ENCODE measurements around the gene C2orf80. TPM values are rescaled to one million over a fixed set of nuclear protein-coding genes. Genes with fewer than 3 reads are reported as not detected.
"Not testable (repeated sequence)": the region's sequence is repeated elsewhere in the genome, so short reads cannot be mapped to it uniquely, and the experiment has no call there.

The C2orf80 gene
- total and polyA plus RNA-seq, 8 donors, result not detected

DNA sequence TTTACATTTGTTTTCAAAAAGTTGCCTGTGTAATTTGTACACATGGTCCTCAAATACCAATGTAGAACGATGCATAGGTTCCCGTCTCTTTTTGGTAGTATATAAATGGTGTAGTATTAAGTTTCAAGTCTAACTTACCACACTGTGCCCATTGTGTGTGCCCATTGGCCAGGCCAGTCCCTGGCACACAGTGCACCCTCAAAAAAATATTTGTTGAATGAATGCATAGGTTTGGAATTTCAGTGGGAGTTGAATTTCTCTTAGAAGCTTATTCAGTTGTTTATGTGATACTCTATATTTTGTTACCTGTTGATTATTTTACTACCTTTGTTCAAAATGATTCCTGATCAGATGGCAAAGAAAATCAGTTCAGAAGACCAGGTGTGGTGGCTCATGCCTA lies 35.0 kb upstream of the C2orf80 start:
- H3K27ac ChIP-seq, result no peak overlapping the region
- intact Hi-C loops (cut with DNase I), result no loop called here
- ATAC-seq (no peak), DNase-seq (no peak), FAIRE-seq (no peak)
- H3K4me1 ChIP-seq, result no peaks in the 10 kb centered on the region
- WGBS, 2 donors, result 90 to 95% methylated on average over 2 of the region's 2 CpGs
- H3K36me3 ChIP-seq, result no peaks in the 10 kb centered on the region
- H3K4me3 ChIP-seq, result no peak overlapping the region
- H3K27me3 ChIP-seq, result no peaks in the 10 kb centered on the region
- no peaks in the 10 kb centered on the region for H3K9me3 ChIP-seq
- TF ChIP-seq CTCF (IDR thresholded peaks at IDR 0.05), result no peak

DNA sequence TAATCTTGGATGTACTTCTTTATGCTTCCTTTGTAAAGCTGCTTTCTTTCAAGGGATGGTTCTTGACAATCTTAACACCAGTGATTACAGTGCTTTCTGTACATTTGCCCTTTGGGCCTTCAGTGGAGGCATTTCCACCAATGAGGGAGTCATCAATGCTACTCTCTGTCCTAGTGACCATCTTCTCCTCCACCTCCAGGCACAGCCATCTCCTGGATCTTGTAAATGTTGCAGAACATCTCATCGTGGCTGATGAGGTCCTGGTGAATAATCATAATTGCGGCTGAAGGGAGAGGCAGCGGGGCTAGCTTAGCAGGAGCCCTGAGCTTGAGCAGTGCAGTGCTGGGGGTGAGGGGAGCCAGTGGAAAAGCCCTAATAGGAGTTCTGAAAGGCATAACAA lies 32.5 kb upstream of the C2orf80 start:
- no peaks in the 10 kb centered on the region for H3K36me3 ChIP-seq
- no peaks in the 10 kb centered on the region for H3K27me3 ChIP-seq
- TF ChIP-seq CTCF (IDR thresholded peaks at IDR 0.05), result no peak
- H3K27ac ChIP-seq, result no peak overlapping the region
- DNase-seq (no peak), FAIRE-seq (no peak), ATAC-seq (no peak)
- H3K4me3 ChIP-seq, result no peak overlapping the region
- WGBS, 2 donors, result 85 to 87% methylated on average over 3 of the region's 3 CpGs
- intact Hi-C loops (cut with DNase I), result no loop called here
- H3K9me3 ChIP-seq, result no peaks in the 10 kb centered on the region
- no peaks in the 10 kb centered on the region for H3K4me1 ChIP-seq

DNA sequence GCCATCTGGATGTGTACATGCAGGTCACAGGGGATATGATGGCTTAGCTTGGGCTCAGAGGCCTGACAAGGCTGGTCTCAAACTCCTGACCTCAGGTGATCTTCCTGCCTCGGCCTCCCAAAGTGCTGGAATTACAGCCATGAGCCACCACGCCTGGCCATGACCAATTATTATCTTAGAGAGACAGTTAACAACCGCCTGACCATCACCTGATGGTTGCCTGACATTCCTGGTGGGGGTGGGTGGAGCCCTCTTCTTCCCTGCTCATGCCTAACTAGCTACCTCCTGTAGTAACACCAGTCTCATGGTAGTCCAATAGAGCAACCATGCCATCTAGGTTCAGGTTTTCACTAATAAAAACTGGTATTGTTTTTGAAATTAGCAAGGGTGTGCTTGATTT lies 32.0 kb upstream of the C2orf80 start:
- H3K27me3 ChIP-seq; H3K27ac ChIP-seq; H3K4me3 ChIP-seq; H3K9me3 ChIP-seq; H3K36me3 ChIP-seq; DNase-seq; ATAC-seq; H3K4me1 ChIP-seq; FAIRE-seq; intact Hi-C loops (cut with DNase I): not testable (repeated sequence)
- WGBS, 2 donors, result 80 to 87% methylated on average over 3 of the region's 3 CpGs

- no peak for DNase-seq
- no peak overlapping the region for H3K4me3 ChIP-seq
- TF ChIP-seq CTCF (IDR thresholded peaks at IDR 0.05), result no peak
- 81 to 87% methylated on average over 9 of the region's 9 CpGs for WGBS, 2 donors
- H3K36me3 ChIP-seq, result no peaks in the 10 kb centered on the region
- intact Hi-C loops (cut with DNase I), result no loop called here
- no peak overlapping the region for H3K27ac ChIP-seq
- no peaks in the 10 kb centered on the region for H3K27me3 ChIP-seq
- ATAC-seq, result no peak
- peaks cover 0 to 6% (median 5%) of the 10 kb centered on the region in 3 donors for H3K4me1 ChIP-seq
- no peaks in the 10 kb centered on the region for H3K9me3 ChIP-seq
- no peak for FAIRE-seq
Measured at GRCh38 chr2:208210688-208211451, 21.0 kb upstream of the C2orf80 start.

DNA sequence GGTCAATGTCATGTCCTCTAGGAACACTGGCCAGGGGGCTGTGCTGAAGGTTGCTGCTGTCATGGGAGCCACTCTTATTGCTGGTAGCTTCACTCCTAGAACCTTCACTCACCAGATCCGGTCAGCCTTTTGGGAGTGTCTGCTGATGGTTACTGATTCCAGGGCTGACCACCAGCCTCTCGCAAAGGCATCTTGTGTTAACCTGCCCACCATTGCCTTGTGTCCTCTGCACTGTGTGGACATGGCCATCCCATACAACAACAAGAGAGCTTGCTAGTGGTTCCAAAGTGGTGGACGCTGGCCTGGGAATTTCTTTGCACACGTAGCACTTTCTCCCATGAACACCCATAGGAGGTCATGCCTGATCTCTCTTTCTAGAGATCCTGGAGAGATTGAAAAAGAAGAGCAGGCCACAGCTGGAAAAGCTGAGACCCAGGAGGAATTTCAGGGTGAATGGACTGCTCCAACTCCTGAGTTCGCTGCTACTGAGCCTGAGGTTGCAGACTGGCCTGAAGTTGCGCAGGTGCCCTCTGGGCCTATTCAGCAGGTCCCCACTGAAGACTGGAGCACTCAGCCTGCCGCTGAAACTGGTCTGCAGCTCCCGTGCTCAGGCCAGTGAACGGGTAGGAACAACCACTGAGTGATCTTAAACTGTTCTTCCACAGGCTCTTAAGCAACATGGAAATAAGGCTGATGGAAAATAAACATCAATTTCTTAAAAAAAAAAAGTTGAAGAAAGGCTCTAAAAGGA lies 18.7 kb upstream of the C2orf80 start:
- no peak for FAIRE-seq
- H3K36me3 ChIP-seq, result no peaks in the 10 kb centered on the region
- DNase-seq, result no peak
- no peaks in the 10 kb centered on the region for H3K4me1 ChIP-seq
- WGBS, 2 donors, result 85 to 88% methylated on average over 9 of the region's 9 CpGs
- H3K27me3 ChIP-seq, result no peaks in the 10 kb centered on the region
- no peaks in the 10 kb centered on the region for H3K9me3 ChIP-seq
- H3K4me3 ChIP-seq, result no peak overlapping the region
- ATAC-seq, result no peak
- H3K27ac ChIP-seq, result no peak overlapping the region
- intact Hi-C loops (cut with DNase I), result no loop called here
- no peak for TF ChIP-seq CTCF (IDR thresholded peaks at IDR 0.05)

All from pancreas (tissue), 10 donors.